A673 (cell line): ENCODE measurements around the gene ZDHHC1. TPM values are rescaled to one million over a fixed set of nuclear protein-coding genes. Genes with fewer than 3 reads are reported as not detected.
"Not testable (repeated sequence)": the region's sequence is repeated elsewhere in the genome, so short reads cannot be mapped to it uniquely, and the experiment has no call there.

Source experiments
- BruUV-seq: library from RNA; stranded (reverse); fragments of 400-500 nt; replicated peaks from 2 replicates; lab custom pipeline; 2021; lab: Mats Ljungman, UMichigan
- CTCF ChIA-PET: fragments of 300-600 bp; sonication (Branson Sonifier 250); formaldehyde crosslinking; loops from one replicate; lab custom pipeline; 2022; ENCODE audit warnings: antibody characterized with exemption; lab: Charles Lee
- POLR2A ChIA-PET: fragments of 300-600 bp; sonication (Branson Sonifier 250); formaldehyde crosslinking; loops from one replicate; lab custom pipeline; 2022; ENCODE audit warnings: antibody characterized with exemption; ENCODE audit not compliant: low non-redundant PET; lab: Charles Lee
- DNase-seq: peaks from one replicate; pipeline ENCODE4 v3.0.0-alpha.2; 2015; ENCODE audit warnings: low spot score
- H3K27ac ChIP-seq: fragments of 200-600 bp; sonication (generic); 2 replicates; pipeline ENCODE4 v1.5.1; 2016; ENCODE audit warnings: mixed run types, low read depth, mild to moderate bottlenecking, mixed read lengths, antibody characterized with exemption, low read length; ENCODE audit not compliant: poor library complexity, severe bottlenecking
- H3K27me3 ChIP-seq: fragments of 200-600 bp; sonication (generic); replicated peaks from 2 replicates; pipeline ENCODE4 v1.6.1; 2017; ENCODE audit warnings: mixed run types, low read depth, mild to moderate bottlenecking, mixed read lengths, antibody characterized with exemption, low read length; ENCODE audit not compliant: insufficient read depth, poor library complexity
- H3K36me3 ChIP-seq: fragments of 200-600 bp; sonication (generic); 2 replicates; pipeline ENCODE4 v1.6.1; 2016; ENCODE audit warnings: mixed run types, mild to moderate bottlenecking, mixed read lengths, antibody characterized with exemption, low read length; ENCODE audit not compliant: insufficient read depth, poor library complexity, severe bottlenecking
- H3K4me1 ChIP-seq: fragments of 200-600 bp; sonication (generic); 2 replicates; pipeline ENCODE4 v1.6.1; 2017; ENCODE audit warnings: mixed run types, mild to moderate bottlenecking, mixed read lengths, antibody characterized with exemption, low read length; ENCODE audit not compliant: insufficient read depth, poor library complexity, severe bottlenecking
- H3K4me3 ChIP-seq: fragments of 200-600 bp; sonication (generic); 2 replicates; pipeline ENCODE4 v1.5.1; 2016; ENCODE audit warnings: low read depth, mixed run types, mild to moderate bottlenecking, mixed read lengths, low read length; ENCODE audit not compliant: poor library complexity, severe bottlenecking
- H3K9me3 ChIP-seq: fragments of 200-600 bp; sonication (generic); 2 replicates; pipeline ENCODE4 v1.6.1; 2016; ENCODE audit warnings: mixed run types, low read depth, mild to moderate bottlenecking, mixed read lengths, antibody characterized with exemption, low read length; ENCODE audit not compliant: poor library complexity, severe bottlenecking
- EZH2 ChIP-seq: fragments of 200-600 bp; sonication (generic); IDR thresholded peaks from 2 replicates; pipeline ENCODE4 v1.6.1; 2017; ENCODE audit warnings: borderline replicate concordance, low read depth, mild to moderate bottlenecking, mixed read lengths, antibody characterized with exemption, low read length; ENCODE audit not compliant: poor library complexity, severe bottlenecking
- intact Hi-C: fragments of 100-400 bp; cut with micrococcal nuclease; formaldehyde crosslinking; loops from one replicate; pipeline ENCODE4 v1.10.0; 2022; ENCODE audit not compliant: unreplicated experiment
- total RNA-seq: library from RNA; stranded (reverse); gene quantifications from 2 replicates; pipeline ENCODE4 v1.2.3, GENCODE V29; 2021
- TF ChIP-seq, protein P1 (sequence below): fragments of 300-800, 200-600 bp; sonication (generic); conservative IDR thresholded peaks from 2 replicates; pipeline ENCODE4 v1.5.1; 2017; ENCODE audit warnings: low read depth, mild to moderate bottlenecking, antibody characterized with exemption, low read length, moderate library complexity, mixed read lengths

The ZDHHC1 gene
- total RNA-seq, 1 experiment from 2014 or later: 5.3 TPM

GRCh38 chr16:67419931-67420330, 3.7 kb upstream of the ZDHHC1 start:
- Histone ChIP-seq H3K27ac (no peak overlapping the region), H3K36me3 (no peaks in the 10 kb centered on the region), H3K9me3 (no peaks in the 10 kb centered on the region), H3K4me3 (no peak overlapping the region), H3K27me3 (no peaks in the 10 kb centered on the region), H3K4me1 (peaks cover 31% of the 10 kb centered on the region)
- ChIA-PET CTCF (interaction anchor here (0.6 to 1.4 kb wide), 3 partner anchors 8 to 37 kb away, joined by 4 to 9 read pairs (median 7); no protein-coding TSS in a partner anchor), POLR2A (interaction anchor here (0.6 kb wide), 1 partner anchor 27 kb away, joined by 12 read pairs; the partner anchor contains the start of gene TPPP3)
- BruUV-seq: no TSS peak
- no peak for DNase-seq
- no peak for TF ChIP-seq EZH2
- TF ChIP-seq, protein P1, sequence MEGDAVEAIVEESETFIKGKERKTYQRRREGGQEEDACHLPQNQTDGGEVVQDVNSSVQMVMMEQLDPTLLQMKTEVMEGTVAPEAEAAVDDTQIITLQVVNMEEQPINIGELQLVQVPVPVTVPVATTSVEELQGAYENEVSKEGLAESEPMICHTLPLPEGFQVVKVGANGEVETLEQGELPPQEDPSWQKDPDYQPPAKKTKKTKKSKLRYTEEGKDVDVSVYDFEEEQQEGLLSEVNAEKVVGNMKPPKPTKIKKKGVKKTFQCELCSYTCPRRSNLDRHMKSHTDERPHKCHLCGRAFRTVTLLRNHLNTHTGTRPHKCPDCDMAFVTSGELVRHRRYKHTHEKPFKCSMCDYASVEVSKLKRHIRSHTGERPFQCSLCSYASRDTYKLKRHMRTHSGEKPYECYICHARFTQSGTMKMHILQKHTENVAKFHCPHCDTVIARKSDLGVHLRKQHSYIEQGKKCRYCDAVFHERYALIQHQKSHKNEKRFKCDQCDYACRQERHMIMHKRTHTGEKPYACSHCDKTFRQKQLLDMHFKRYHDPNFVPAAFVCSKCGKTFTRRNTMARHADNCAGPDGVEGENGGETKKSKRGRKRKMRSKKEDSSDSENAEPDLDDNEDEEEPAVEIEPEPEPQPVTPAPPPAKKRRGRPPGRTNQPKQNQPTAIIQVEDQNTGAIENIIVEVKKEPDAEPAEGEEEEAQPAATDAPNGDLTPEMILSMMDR: no peak
- intact Hi-C loops: no loop called here

DNA sequence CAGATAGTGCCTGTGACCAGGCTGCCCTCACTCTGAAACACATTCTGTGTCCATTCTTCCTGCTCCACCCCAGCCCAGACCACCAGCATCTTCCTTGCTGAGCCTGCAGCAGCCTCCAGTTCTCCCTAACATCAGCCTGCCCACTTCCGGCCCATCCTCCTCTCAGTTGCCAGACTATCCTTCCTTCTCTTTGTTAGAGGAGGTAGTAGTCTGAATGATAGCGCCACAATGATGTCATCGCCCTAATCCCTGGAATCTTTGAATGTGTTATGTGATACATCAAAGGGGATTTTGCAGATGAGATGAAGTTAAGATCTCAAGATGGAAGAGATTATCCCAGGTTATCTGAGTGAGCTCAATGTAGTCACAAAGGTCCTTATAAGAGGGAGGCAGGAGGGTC, 3.2 kb upstream of the ZDHHC1 start:
- H3K27me3 ChIP-seq: no peaks in the 10 kb centered on the region
- no peaks in the 10 kb centered on the region for H3K36me3 ChIP-seq
- intact Hi-C loops: no loop called here
- no peak overlapping the region for H3K4me3 ChIP-seq
- no peak for TF ChIP-seq EZH2
- TF ChIP-seq, protein P1: no peak
- ChIA-PET POLR2A (interaction anchor here (0.6 kb wide), 1 partner anchor 26 kb away, joined by 12 read pairs; the partner anchor contains the start of gene TPPP3), CTCF (interaction anchor here (0.6 to 1.4 kb wide), 2 partner anchors 9 to 37 kb away, joined by 4 to 7 read pairs; no protein-coding TSS in a partner anchor)
- peaks cover 27% of the 10 kb centered on the region for H3K4me1 ChIP-seq
- BruUV-seq: no TSS peak
- no peaks in the 10 kb centered on the region for H3K9me3 ChIP-seq
- no peak overlapping the region for H3K27ac ChIP-seq
- peak; percentile 65 for DNase-seq

- Histone ChIP-seq H3K4me1 (peaks cover 8% of the 10 kb centered on the region), H3K4me3 (no peak overlapping the region), H3K27ac (no peak overlapping the region), H3K27me3 (no peaks in the 10 kb centered on the region), H3K36me3 (no peaks in the 10 kb centered on the region), H3K9me3 (no peaks in the 10 kb centered on the region)
- intact Hi-C loops: no loop called here
- ChIA-PET CTCF (no interaction called here), POLR2A (no interaction called here)
- DNase-seq: no peak
- BruUV-seq: no TSS peak
- TF ChIP-seq, protein P1: no peak
- TF ChIP-seq EZH2: no peak
These were observed 1.2 kb upstream of the ZDHHC1 start for GRCh38 chr16:67417333-67418061.

- CTCF ChIA-PET: not testable (repeated sequence)
These were observed 856 bp downstream of the ZDHHC1 start for GRCh38 chr16:67415421-67415820.

More at GRCh38 chr16:67415421-67415820, 856 bp downstream of the ZDHHC1 start:
- intact Hi-C loops, H3K36me3 ChIP-seq, POLR2A ChIA-PET, H3K9me3 ChIP-seq, H3K27me3 ChIP-seq, BruUV-seq, H3K27ac ChIP-seq, H3K4me1 ChIP-seq, DNase-seq: not testable (repeated sequence)
- peak overlapping the region; percentile 82 for H3K4me3 ChIP-seq
